ENCODE measurements around the gene UBE2L5. TPM values are rescaled to one million over a fixed set of nuclear protein-coding genes. Genes with fewer than 3 reads are reported as not detected.

UBE2L5 gene
- total RNA-seq, 2 experiments from 2014 or later = 0.11 TPM; not detected in 1

GRCh38 chr13:30437177-30437576 lies 14.9 kb downstream of the UBE2L5 start:
- no peaks in the 10 kb centered on the region for H3K36me3 ChIP-seq (ENCODE audit: insufficient read depth, low read length)
- Mint-ChIP-seq H3K4me3 (no peak overlapping the region), H3K36me3 (ENCODE audit: low read depth) (no peaks in the 10 kb centered on the region), H3K4me1 (ENCODE audit: low read depth) (peaks cover 4% of the 10 kb centered on the region), H3K27ac (no peak overlapping the region), H3K27me3 (no peaks in the 10 kb centered on the region), H3K9me3 (no peaks in the 10 kb centered on the region)
- H3K4me3 ChIP-seq (ENCODE audit: low read length) = no peak overlapping the region
- TF ChIP-seq, protein P1, sequence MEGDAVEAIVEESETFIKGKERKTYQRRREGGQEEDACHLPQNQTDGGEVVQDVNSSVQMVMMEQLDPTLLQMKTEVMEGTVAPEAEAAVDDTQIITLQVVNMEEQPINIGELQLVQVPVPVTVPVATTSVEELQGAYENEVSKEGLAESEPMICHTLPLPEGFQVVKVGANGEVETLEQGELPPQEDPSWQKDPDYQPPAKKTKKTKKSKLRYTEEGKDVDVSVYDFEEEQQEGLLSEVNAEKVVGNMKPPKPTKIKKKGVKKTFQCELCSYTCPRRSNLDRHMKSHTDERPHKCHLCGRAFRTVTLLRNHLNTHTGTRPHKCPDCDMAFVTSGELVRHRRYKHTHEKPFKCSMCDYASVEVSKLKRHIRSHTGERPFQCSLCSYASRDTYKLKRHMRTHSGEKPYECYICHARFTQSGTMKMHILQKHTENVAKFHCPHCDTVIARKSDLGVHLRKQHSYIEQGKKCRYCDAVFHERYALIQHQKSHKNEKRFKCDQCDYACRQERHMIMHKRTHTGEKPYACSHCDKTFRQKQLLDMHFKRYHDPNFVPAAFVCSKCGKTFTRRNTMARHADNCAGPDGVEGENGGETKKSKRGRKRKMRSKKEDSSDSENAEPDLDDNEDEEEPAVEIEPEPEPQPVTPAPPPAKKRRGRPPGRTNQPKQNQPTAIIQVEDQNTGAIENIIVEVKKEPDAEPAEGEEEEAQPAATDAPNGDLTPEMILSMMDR (IDR thresholded peaks at IDR 0.05) = no peak
- intact Hi-C loops (cut with DNase I, micrococcal nuclease) = no loop called here
- H3K4me1 ChIP-seq (ENCODE audit: insufficient read depth, low read length) = no peaks in the 10 kb centered on the region
- H3K9me3 ChIP-seq (ENCODE audit: control insufficient read depth in 1 of 2, insufficient read depth in 1 of 2, low read length in 2 of 2) = no peaks in the 10 kb centered on the region
- no peak for DNase-seq
- no peak overlapping the region for H3K27ac ChIP-seq (ENCODE audit: low read depth in 1 of 2, low read length in 2 of 2)
- CTCF ChIA-PET = interaction anchor here (0.8 to 1.0 kb wide), 2 partner anchors 30 to 305 kb away, joined by 3 read pairs; no protein-coding TSS in a partner anchor
- no peak for ATAC-seq (ENCODE audit: poor library complexity)
- POLR2A ChIA-PET = interaction anchor here (0.6 to 1.4 kb wide), 2 partner anchors 43 to 65 kb away, joined by 3 read pairs; no protein-coding TSS in a partner anchor
- no peaks in the 10 kb centered on the region for H3K27me3 ChIP-seq (ENCODE audit: control insufficient read depth in 1 of 2, insufficient read depth in 2 of 2, low read length in 2 of 2)

DNA sequence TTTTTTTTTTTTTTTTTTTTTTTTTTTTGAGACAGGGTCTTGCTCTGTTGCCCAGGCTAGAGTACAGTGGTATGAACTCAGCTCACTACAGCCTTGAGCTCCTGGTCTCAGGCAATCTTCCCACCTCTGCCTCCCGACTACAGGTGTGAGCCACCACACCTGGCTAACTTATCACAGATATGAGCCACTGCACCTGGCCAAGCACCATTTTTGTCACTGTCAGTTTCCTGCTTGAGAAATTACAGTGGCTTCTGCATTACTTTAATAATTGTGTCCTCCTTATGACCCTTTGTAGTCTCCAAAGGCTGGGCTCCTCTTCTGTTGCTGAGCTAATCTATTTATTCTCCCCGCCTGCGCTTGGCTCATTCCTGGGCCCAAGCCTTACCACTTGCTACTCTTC lies 16.0 kb downstream of the UBE2L5 start:
- Histone ChIP-seq H3K4me3 (ENCODE audit: low read length) (no peak overlapping the region), H3K36me3 (ENCODE audit: insufficient read depth, low read length) (no peaks in the 10 kb centered on the region), H3K27ac (ENCODE audit: low read depth in 1 of 2, low read length in 2 of 2) (no peak overlapping the region), H3K9me3 (ENCODE audit: control insufficient read depth in 1 of 2, insufficient read depth in 1 of 2, low read length in 2 of 2) (no peaks in the 10 kb centered on the region), H3K4me1 (ENCODE audit: insufficient read depth, low read length) (no peaks in the 10 kb centered on the region), H3K27me3 (ENCODE audit: control insufficient read depth in 1 of 2, insufficient read depth in 2 of 2, low read length in 2 of 2) (no peaks in the 10 kb centered on the region)
- DNase-seq (no peak), ATAC-seq (ENCODE audit: poor library complexity) (no peak)
- Mint-ChIP-seq H3K27me3 (no peaks in the 10 kb centered on the region), H3K36me3 (ENCODE audit: low read depth) (no peaks in the 10 kb centered on the region), H3K9me3 (no peaks in the 10 kb centered on the region), H3K4me3 (no peak overlapping the region), H3K4me1 (ENCODE audit: low read depth) (peaks cover 4% of the 10 kb centered on the region), H3K27ac (no peak overlapping the region)
- POLR2A ChIA-PET = no interaction called here
- CTCF ChIA-PET = no interaction called here
- intact Hi-C loops (cut with DNase I, micrococcal nuclease) = no loop called here
- TF ChIP-seq, protein P1 (IDR thresholded peaks at IDR 0.05) = no peak

GRCh38 chr13:30440910-30441703 lies 18.8 kb downstream of the UBE2L5 start:
- Mint-ChIP-seq H3K27me3 (peaks cover 3% of the 10 kb centered on the region), H3K4me1 (ENCODE audit: low read depth) (peaks cover 10% of the 10 kb centered on the region), H3K9me3 (no peaks in the 10 kb centered on the region), H3K4me3 (no peak overlapping the region), H3K27ac (no peak overlapping the region), H3K36me3 (ENCODE audit: low read depth) (no peaks in the 10 kb centered on the region)
- ChIA-PET CTCF (interaction anchor here (1.2 to 1.9 kb wide), 3 partner anchors 15 to 309 kb away, joined by 3 to 4 read pairs (median 4); no protein-coding TSS in a partner anchor), POLR2A (interaction anchor here (0.7 to 1.3 kb wide), 2 partner anchors 46 to 637 kb away, joined by 4 to 5 read pairs; no protein-coding TSS in a partner anchor)
- ATAC-seq (ENCODE audit: poor library complexity) (no peak), DNase-seq (no peak)
- Histone ChIP-seq H3K36me3 (ENCODE audit: insufficient read depth, low read length) (no peaks in the 10 kb centered on the region), H3K27me3 (ENCODE audit: control insufficient read depth in 1 of 2, insufficient read depth in 2 of 2, low read length in 2 of 2) (peaks cover 0 to 6% of the 10 kb centered on the region in 2 experiments), H3K9me3 (ENCODE audit: control insufficient read depth in 1 of 2, insufficient read depth in 1 of 2, low read length in 2 of 2) (no peaks in the 10 kb centered on the region), H3K4me3 (ENCODE audit: low read length) (no peak overlapping the region), H3K4me1 (ENCODE audit: insufficient read depth, low read length) (peaks cover 3% of the 10 kb centered on the region), H3K27ac (ENCODE audit: low read depth in 1 of 2, low read length in 2 of 2) (no peak overlapping the region)
- intact Hi-C loops (cut with DNase I, micrococcal nuclease) = no loop called here
- TF ChIP-seq, protein P1 (IDR thresholded peaks at IDR 0.05) = no peak

Data from CD4-positive, alpha-beta T cell (primary cell).